Ovary (tissue), 3 donors: ENCODE data around the gene AIMP2.

Experiments used
- CTCF ChIP-seq, 3 donors: fragments of 450-650 bp in 2 of 3; fragments of 200-600 bp in 1 of 3; IDR thresholded peaks; one replicate each; pipeline versions ENCODE4 v1.5.1 to v1.8.0; 2016 to 2022; ENCODE audit warnings: antibody characterized with exemption in 3 of 3, mild to moderate bottlenecking in 1 of 3
- POLR2A ChIP-seq: fragments of 450-650 bp; IDR thresholded peaks from one replicate; pipeline ENCODE4 v1.6.1; 2017; ENCODE audit warnings: antibody characterized with exemption, mild to moderate bottlenecking, moderate library complexity
- donor health status: DM: no; HTN: no; CAD: no.

- TF ChIP-seq CTCF (IDR thresholded peaks at IDR 0.05) (no peak), POLR2A (no peak)
These were observed 21.9 kb downstream of the AIMP2 start, which contains the start of gene ANKRD61 for GRCh38 chr7:6030988-6031387.
